Activated CD4-positive, alpha-beta T cell treated with anti-CD3 and anti-CD28 coated beads, Interleukin-2, amount 50 U/mL, for 16 hours (primary cell): ENCODE data around the gene EVX2.

ENCODE experiments used
- DNase-seq: peaks from one replicate; pipeline ENCODE4 v3.0.0-alpha.2; 2020

EVX2 gene

DNA sequence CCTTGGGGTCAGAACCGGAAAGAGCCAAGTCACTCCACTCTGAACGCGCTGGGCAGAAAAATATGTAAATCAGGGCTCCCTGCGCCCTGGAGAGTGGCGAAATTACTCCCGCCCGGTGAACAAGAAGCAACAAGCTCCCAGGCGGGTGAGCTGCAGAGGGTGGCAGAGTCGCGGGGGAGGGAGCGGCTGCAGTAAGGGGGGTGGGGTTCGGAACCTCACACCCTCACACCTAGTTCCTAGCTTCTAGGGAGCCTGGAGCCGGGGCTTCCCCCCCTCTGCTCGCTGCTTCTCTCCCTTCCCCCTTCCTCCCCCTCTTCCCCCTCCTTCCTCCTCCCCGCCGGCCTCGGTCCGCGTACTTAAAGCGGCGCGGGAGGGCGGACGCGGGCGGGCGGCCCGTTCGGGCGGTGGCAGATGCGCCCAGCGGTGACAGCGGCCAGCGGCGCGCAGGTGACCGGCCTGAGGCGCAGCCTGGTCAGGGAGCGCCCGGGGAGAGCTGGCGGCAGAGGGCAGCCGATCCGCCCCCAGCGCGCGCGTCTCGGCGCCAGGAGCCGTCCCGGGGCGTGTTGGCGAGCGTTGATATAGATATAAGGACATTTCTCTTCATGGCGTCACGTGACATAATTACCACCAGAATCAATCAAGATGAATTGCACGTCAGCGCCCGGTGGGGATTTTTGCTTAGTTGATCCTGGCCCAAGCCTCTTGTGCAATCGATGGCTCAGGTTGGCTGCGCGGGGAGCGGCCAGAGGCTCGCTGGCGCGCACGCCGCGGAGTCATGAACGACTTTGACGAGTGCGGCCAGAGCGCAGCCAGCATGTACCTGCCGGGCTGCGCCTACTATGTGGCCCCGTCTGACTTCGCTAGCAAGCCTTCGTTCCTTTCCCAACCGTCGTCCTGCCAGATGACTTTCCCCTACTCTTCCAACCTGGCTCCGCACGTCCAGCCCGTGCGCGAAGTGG lies 23.1 kb upstream of the EVX2 start, which contains the start of gene HOXD11:
TSS of gene HOXD11 (plus strand) at position 700 of the 959 bp plus-strand sequence. CDS start at position 776, 76 bp downstream.
- no peak for DNase-seq

DNA sequence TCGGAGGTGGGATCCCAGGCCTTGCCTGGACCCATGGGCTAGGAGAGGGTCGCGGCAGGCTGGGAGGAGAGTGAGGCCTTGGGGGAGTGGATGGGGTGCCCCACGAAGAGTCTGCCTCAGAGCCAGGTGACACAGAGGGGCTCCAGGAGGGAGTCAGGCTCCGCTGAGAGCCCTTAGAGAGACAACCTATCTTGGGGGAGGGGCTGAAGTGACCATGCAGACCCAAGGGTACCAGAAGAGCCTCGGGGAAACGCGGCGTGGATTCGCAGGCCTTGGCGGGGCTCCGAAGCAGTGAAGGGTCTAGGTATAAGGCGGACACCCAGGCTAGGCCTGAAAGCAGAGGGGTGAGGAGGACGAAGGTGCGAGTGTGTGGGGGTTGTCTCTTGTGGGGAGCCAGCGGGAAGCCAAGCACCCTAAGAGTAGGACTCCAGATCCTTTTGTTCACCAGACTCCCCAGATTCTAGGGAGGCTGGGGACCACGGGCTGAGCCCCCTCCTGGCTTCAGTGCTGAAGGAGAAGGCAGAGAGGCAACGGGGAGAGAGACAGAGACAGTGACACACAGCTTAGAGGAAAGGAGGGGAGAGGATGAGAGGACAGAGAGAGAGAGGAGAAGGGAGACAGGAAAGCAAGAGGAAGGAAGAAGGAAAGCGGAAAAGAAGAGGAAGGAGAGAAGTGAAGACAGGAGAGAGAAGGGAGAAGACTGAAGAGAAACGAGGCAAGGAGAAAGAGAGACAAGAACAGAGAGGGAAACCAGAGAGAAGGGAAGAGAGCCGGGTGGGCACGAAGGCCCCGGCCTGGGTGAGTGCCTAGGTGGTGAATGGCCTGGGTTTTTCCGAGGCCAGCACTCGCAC lies 22.2 kb upstream of the EVX2 start:
- no peak for DNase-seq

DNA sequence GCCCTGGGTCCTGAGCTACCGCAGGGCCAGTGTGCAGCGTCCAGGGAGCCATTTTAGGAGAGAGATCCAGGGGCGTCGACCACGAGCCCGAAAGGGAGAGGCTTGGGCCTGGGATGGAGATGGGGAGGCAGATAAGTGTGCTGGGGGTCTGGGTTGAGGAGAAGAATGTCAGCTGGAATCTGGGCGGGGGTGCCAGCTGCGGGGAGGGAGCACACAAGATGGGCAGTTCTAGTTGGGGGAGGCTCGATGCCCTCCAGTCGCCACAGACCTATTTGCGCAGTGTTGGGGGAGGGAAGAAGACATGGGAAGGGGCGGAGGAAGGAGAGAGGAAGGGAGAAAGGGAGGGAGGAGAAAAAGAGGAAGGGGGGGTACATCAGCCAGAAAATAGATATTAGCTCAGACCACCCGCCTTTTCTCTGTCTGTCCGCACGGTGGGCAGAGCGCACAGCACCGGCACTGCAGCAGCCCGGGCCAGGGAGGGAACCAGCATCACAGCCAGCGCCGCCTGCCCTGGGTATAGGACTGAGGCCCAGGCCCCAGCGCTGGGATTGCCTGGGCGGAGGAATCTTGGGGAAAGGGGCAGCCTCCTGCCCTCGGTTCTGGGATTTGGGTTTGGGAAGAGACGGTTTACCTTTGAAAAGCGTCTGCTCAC lies 21.4 kb upstream of the EVX2 start:
- no peak for DNase-seq

DNA sequence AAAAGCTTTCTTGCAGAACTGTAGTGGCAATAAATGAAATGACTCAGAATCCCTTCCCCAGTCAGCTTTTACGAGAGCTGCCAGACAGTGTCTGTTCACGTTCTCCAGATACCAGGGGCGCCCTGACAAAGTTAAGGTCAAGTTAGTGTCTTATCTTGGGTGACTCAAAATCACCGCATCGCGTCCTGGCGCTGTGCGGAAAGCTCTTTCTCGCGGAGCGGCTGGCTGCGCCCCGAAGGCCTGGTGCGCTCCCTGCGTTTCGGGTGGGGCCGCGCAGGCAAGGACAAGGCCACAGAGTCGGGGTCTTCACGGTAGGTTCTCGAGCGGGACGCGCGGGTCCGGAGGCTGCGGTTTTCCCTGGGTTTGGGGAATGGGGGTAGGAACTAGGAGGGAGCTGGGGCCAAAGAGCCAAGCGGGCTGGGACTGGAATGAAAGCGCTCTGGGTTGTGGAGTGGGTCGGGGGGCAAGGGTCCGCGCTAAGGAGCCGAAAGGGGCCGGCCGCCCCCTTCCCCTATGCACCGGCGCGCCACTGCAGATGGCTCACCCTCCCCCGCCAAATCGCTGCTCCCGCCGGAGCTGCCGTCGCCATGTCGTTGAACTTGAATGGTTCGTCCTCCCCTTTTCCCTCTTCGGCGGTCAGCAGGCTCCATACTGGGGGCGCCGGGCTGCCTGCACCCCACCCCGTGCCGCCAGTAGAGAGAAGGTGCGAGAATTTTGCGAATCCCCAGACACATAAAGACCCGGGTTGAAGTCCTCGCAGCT lies 20.7 kb upstream of the EVX2 start:
- DNase-seq: no peak

DNA sequence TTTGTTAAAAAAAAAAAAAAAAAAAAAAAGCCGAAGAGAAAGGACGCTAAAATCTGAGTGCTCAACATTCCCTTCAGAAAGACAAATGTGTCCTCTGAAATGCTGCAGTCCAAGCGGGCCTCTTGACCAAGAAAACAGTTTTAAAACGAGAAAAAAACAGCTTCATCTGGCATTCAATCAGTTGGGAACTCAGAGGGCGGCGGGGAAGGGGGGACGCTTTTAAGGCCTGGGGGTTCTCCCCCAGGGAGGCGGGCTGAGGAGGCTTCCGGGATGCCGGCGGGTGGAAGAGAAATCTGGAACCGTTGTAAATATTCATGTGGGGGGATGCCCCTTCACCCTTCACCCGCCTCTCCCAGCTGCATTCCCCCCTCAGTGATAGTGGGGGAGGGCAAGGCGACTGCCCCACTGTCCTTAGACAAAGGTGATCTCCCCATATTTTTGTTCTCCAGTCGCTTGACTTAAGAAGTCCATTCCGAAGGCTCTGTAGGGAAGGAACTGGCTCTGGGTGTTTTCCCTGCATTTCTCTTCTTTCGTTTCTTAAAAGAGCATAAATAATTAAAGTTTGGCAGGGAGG lies 20.1 kb upstream of the EVX2 start:
- DNase-seq: no peak

DNA sequence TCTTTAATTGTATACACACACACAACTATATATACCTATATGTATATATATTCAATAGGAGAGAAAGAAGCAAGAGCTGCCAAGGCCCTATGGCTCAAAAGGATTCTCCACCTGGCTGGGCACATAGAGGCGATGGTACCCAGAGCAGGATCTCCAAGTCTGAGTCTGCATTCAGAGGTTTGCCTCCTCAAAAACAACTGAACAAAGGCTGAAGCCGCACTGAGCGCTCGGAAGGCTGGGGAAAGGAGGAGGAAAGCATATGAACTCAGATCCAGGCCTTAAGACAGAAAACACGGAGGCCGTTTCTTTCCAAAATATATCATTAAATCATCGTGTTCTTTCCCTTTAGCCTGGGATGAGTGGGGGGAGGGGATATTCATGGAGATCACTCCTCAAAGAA lies 19.4 kb upstream of the EVX2 start:
- no peak for DNase-seq

DNA sequence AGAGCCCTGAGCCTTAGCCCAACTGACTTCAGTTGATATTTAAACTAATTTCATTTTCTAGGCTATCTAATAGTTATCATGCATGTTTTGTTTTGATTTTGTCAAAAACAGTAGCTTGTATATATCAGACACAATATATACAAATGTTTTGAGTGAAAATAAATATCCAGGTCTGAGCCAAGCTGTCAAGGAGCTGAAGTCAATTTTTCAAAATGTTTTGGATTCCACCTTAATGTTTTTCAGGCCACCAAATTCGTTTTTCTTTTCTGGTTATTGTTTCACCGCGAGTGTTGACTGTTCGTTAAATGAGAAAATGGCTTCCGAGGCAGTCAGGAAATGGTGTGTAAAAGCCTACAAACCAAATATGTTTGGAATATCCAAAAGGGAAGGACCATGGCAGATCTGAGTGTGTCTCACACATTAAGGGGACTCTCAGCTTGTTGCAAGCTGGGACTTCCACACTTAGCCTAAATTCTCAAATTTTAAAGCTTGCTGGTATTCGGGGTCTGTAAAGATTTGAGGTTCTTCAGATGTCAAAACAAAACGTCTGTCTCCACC lies 18.6 kb upstream of the EVX2 start:
- DNase-seq: no peak

DNA sequence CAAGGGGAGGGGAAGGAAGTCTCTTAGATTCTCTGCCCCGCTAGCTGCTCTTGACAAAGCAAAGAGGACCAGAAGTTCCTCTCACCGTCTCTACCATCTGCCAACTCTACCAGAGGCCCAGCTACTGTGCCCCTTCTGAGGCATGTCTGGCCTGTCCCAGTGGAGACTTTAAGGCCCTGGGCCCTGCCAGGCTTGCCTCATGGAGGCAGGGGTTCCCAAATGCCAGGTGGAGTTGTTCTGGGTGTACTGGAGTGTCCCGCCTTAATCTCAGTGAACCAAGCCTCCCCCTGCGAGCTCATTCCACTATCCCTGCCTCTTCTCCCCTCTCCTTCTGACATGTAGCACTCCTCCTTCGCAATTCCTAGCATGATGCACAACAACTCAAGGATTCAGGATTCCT lies 18.1 kb upstream of the EVX2 start:
- DNase-seq: no peak

DNA sequence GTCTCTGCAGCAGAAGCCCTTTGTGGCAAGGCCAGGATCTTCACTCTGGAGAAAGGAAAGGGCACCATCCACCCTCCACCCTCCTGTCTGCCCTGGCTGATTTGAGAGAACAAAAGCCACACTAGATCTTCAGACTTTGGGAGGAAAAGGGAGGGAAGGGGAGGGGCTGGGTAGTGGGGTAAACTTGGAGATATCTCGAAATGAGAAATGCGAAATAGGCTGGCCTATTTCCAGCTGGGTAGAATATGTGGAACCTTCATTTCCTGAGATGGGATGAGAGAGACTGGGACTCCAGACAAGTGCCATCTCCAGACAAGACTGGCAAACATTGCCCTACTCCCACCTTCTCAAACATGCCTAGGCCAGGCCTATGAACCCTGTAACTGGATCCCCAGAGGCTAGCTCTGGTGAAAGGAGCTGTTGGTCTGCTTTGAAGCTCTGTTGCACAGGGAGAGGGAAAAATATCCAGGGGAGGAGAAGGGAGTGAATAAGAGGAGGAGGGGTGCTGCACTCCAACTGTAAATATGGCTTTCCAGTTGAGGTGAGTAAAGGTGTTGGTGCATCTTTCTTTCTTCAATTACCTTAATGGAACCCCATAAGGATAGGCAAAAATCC lies 17.6 kb upstream of the EVX2 start:
- no peak for DNase-seq

DNA sequence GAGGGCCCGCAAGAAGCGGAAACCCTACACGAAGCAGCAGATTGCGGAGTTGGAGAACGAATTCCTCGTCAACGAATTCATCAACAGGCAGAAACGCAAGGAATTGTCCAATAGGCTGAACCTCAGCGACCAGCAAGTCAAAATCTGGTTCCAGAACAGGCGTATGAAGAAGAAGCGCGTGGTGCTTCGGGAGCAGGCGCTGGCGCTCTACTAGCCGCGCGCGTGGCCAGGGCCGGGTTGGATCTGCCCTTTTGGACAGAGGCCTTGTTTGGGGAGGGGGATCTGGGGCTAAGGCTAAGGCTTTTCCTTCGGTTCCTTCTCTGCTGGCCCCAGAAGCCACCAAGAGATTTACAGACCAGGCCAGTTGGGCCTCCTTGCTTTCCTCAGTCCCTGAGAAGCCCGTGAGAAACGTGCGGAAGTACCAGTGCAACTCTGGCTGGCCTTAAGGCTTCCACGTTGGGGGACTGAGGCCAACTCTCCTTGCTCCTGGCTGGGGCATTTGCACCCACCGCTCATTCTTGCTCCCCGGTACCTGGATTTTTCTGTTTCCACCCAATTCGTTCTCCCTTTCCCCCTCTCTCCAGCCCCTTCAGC lies 16.9 kb upstream of the EVX2 start:
- no peak for DNase-seq

DNA sequence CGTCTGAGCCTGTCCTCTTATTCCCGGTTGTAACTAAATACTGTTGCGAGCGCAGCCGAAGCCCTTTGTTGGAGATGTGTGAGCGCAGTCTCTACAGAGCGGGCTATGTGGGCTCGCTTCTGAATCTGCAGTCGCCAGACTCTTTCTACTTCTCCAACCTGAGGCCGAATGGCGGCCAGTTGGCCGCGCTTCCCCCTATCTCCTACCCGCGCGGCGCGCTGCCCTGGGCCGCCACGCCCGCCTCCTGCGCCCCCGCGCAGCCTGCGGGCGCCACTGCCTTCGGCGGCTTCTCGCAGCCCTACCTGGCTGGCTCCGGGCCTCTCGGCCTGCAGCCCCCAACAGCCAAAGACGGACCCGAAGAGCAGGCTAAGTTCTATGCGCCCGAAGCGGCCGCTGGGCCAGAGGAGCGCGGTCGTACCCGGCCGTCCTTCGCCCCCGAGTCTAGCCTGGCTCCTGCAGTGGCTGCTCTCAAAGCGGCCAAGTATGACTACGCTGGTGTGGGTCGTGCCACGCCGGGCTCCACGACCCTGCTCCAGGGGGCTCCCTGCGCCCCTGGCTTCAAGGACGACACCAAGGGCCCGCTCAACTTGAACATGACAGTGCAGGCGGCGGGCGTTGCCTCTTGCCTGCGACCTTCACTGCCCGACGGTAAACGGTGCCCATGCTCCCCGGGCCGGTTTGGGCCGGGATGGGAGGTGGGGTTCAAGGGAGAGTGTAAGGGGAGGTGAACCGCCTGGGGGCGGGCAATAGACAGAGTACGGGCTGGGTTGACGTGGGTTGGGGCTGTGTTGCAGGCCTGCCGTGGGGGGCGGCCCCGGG lies 16.2 kb upstream of the EVX2 start, which contains the start of gene HOXD12:
TSS of gene HOXD12 (plus strand) at position 68 of the 819 bp plus-strand sequence. CDS start at position 75, 7 bp downstream.
- DNase-seq: no peak

DNA sequence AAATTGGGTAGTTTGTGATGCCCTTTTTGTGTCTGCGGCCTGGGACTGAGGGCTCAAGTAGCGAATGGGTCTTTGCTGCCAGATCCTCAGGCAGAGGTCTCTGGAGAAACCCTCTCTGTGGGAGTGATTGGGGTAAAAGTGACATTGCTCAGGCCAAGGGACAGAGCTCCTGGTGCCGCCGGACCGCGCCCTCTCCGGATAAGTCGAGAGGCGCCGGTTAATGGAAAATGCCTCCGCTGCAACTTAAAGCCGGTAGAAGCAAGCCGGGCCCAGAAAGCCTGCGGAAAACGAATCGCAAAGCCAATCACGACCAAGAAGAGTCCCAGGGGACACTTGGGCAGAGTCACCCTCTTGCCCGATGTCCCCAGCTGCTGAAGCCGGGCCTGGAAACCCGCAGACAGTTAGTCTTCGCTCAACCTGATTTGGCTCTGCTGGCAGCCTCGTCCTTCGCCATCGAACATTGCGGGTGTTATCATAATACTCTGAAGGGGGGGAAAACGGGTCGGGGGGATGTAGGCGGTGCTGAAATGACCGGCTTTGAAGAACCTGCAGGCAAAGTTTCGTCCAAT lies 15.5 kb upstream of the EVX2 start:
- DNase-seq: no peak

DNA sequence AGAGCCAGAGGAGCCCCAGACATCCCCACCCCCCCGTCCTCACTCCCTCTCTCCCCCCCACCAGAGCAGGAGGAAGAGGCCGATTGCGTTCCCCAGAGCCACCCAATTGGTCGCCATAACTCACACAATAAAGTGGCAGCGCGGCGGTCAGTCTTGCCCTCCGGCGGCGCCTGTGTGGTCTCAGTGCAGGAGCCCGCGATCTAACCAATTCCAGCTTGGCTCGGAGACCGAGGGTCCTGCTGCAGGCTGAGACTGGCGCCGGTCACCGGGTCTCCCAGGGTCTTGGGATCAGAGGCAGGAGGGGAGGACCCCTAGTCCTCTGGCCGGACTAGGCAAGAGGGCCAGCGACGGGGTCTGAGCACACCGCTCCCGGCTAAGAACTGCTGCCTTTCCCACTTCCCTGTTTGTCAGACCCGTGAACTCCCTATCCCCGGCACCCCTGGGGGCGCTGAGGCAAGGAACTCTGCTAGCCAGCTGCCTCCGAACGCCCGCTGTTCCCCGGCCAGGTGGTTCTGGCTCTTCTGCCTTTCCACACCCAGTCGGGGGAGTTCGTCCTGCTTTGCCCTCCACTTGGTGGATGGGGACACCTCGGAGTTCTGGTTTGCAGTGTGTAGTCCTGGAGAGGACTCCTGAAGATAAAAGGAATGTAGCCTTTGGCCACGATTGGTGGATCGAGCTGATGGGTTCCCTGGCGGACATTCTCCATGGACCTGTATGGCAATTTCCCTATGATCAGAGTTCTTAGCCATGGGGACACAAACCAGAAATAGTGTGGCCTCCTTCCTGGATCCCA lies 14.8 kb upstream of the EVX2 start:
- DNase-seq: no peak

DNA sequence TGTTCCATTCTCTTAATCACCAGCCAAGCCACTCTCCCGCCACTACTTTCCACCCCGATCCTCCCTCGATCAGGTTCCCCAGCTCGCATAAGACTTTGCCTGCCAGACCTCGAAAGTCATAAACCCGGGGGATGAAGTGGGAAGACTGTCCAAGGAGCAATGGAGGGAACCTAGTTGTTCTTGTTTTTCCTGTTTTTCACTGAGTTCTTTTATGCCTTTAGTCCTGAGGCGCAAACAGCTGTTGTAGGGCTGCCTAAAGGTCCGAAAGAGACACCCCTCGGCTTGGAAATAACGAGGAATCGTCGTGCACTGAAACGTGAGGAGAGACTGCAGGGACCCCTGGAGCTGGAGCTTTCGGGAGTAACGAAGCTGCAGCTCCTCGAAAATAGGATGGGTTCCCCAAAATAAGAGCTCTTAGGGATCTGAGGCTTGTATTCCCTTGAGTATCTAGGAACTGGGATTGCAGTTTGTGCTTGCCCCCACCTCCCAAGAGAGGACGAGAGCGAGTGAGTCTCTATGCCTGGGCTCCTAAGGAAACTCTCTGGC lies 14.1 kb upstream of the EVX2 start:
- no peak for DNase-seq

DNA sequence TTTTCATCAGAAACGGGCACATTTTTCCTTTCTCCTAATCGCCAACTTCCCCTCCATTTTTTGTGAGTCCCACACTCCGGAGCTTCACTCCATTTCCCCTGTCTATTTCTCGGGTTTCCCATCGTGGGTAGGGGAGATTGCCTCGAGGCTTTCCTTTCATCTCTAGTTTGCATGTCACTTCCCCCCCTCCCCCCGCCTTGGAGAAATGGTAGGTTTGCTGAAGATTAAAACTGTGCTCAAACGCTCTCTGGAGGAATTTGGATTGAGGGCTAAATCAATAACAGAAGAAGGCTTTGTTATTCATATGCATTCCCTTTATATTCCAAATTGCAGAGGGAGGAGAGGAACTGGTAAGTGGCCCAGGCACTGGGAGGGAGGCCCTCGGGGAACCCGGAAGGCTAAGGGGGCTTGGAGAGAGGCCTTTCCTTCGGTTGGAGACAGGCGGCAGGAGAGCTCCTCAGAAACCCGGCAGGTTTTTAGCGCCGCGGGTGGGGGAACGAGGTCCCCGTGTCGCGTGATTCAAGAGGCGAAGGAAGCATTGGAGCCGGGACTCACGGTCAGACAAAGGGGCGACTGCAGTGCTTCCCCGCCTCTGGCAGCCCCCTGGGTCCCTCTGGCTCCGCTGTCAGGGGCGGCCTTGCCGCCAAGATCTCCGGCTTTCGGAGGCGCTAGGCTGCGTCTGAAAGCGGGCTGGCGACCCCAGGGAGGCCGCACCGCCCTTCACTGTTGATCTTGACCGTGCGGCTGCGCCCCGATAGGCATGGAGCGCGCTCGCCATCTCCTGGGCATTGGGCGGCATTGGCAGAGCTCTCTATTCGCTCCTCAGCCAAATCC lies 13.4 kb upstream of the EVX2 start:
- DNase-seq: peak; percentile 52

DNA sequence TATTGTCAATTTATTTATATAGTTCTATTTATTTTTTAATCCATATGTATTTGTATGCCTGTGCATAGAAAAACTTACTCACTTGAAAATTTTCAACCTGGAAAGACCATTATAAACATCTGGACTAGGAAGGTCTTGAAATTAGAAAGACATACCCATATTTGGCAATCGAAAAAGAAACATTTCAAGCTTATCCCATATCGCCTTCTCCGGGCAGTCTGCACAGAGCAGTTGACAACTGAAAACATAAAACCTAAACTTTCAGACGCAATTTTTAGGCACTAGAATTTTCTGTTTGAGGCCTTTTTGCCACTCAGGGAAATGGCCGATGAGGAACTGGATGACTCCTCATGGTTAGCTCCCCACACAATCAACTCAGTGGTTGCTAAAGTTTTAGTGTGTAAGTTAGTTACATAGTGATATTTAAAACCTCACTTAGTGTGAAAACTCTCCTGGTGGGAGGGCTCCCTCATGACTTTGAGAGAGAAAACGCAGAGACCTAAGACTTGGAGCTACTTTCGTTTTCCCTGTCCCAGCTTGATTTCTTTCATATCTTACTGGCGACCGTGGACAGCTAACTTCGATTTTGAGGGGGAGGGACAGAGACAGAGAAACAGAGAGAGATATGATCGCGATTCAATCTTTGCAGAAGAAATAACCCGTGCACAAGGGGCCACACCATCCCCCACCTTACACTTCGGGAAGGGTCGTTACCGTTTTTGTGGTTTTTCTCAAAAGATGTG lies 12.7 kb upstream of the EVX2 start:
- DNase-seq: no peak

DNA sequence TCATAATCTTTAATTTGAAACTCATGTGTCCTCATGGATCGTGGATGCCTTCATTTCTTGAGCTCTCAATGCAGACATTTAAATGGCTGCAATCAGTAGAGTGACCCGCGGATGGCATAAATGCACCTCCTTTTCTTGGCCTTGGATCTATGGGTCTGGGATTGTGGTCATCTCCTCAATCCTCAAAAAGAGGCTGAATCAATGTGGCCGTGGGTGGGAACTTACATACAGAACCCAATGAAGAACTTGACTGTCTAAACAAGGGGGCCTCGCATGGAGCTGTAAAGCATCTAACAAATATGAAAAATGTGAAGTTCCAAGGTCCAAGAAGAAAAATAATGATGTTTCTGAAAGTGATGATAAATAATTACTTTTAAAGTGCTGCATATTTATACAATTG lies 11.7 kb upstream of the EVX2 start:
- DNase-seq: no peak
